Upper lobe of right lung (tissue), 1 donor: ENCODE results near the gene NOL3. TPM values are rescaled to one million over a fixed set of nuclear protein-coding genes. Genes with fewer than 3 reads are reported as not detected.

ENCODE experiments used
- ATAC-seq: fragments of 200-7000 bp; cut with Tn5 transposase; one replicate; pipeline ENCODE4 v1.9.1; 2020; ENCODE audit warnings: mild to moderate bottlenecking, moderate library complexity
- DNase-seq: peaks from one replicate; pipeline ENCODE4 v3.0.0-alpha.2; 2020
- H3K27ac ChIP-seq: fragments of 200-600 bp; one replicate; pipeline ENCODE4 v1.8.0; 2022
- H3K27me3 ChIP-seq: fragments of 200-600 bp; one replicate; pipeline ENCODE4 v1.8.0; 2022; ENCODE audit warnings: mild to moderate bottlenecking
- H3K36me3 ChIP-seq: fragments of 200-600 bp; one replicate; pipeline ENCODE4 v1.8.0; 2022
- H3K4me1 ChIP-seq: fragments of 200-600 bp; one replicate; pipeline ENCODE4 v1.8.0; 2022
- H3K4me3 ChIP-seq: fragments of 200-600 bp; one replicate; pipeline ENCODE4 v1.8.0; 2022; ENCODE audit warnings: mild to moderate bottlenecking
- H3K9me3 ChIP-seq: fragments of 200-600 bp; one replicate; pipeline ENCODE4 v1.8.0; 2022
- CTCF ChIP-seq: fragments of 200-600 bp; IDR thresholded peaks from one replicate; pipeline ENCODE4 v1.8.0; 2022; ENCODE audit warnings: antibody characterized with exemption
- intact Hi-C: fragments of 100-400 bp; cut with DNase I; formaldehyde crosslinking; loops from one replicate; pipeline ENCODE4 v1.11.0; 2022
- total RNA-seq: library from RNA; stranded (reverse); fragmentation: NEBNext Ultra II Directional; extraction: Animal tissue kit (Norgen Biotek cat#: 25700); gene quantifications from one replicate; pipeline ENCODE4 v1.2.1, GENCODE V29; 2021
- donor health status: DM: no; HTN: yes; CAD: no; lungs with severe emphysema.

NOL3 gene
- total RNA-seq, 1 donor from 2014 or later = 59.7 TPM

DNA sequence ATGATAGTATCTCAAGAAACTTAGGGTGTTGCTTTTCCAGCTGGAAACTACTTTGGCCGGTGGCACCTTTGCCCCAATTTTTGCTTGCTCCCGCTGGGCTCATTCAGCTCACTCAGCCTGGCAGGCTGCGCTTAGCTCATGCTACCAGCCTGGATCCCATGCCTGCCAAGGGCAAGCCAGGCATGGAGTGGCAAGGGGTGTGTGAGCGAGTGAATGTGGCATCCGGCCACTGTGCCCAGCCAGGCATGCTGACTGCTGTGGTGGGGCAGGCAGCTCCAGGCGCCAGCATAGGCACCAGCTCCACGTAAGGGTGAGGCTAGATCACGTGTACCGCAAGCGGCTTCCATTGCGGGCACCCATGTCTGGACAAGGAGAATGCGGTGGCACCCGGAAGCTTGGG lies 28.9 kb upstream of the NOL3 start:
- intact Hi-C loops = no loop called here
- DNase-seq (no peak), ATAC-seq (no peak)
- no peaks in the 10 kb centered on the region for H3K4me1 ChIP-seq
- TF ChIP-seq CTCF = no peak
- H3K4me3 ChIP-seq = no peak overlapping the region
- H3K27ac ChIP-seq = no peak overlapping the region
- peaks cover 98% of the 10 kb centered on the region for H3K36me3 ChIP-seq
- no peaks in the 10 kb centered on the region for H3K27me3 ChIP-seq
- H3K9me3 ChIP-seq = no peaks in the 10 kb centered on the region

GRCh38 chr16:67142342-67142741 lies 28.0 kb upstream of the NOL3 start:
- Histone ChIP-seq H3K9me3 (no peaks in the 10 kb centered on the region), H3K4me3 (no peak overlapping the region), H3K27me3 (no peaks in the 10 kb centered on the region), H3K36me3 (peaks cover 99% of the 10 kb centered on the region), H3K27ac (no peak overlapping the region), H3K4me1 (no peaks in the 10 kb centered on the region)
- intact Hi-C loops = no loop called here
- no peak for DNase-seq
- no peak for ATAC-seq
- no peak for TF ChIP-seq CTCF

DNA sequence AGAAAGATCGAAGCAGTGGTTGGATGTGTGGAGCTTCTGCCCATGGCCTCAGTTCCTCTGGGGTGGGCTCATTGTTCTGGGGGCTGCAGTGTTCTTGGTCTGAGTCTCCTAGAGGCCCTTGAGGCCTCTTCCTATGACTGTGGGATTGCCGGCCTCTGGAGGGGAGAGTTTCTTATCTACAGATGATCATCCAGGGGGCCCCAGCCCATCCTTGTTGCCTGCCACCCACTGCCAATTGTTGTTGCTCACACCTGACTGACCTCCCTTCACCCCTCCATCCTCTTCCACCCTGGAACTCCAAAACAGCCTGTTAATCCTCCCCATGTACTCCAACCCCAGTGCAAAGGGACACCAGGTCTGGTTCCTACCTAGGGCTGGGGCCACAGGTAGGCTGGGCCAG lies 25.4 kb upstream of the NOL3 start:
- no peak for TF ChIP-seq CTCF
- Histone ChIP-seq H3K27ac (no peak overlapping the region), H3K36me3 (peaks cover 86% of the 10 kb centered on the region), H3K27me3 (no peaks in the 10 kb centered on the region), H3K9me3 (no peaks in the 10 kb centered on the region), H3K4me1 (no peaks in the 10 kb centered on the region), H3K4me3 (no peak overlapping the region)
- intact Hi-C loops = no loop called here
- DNase-seq (no peak), ATAC-seq (no peak)

DNA sequence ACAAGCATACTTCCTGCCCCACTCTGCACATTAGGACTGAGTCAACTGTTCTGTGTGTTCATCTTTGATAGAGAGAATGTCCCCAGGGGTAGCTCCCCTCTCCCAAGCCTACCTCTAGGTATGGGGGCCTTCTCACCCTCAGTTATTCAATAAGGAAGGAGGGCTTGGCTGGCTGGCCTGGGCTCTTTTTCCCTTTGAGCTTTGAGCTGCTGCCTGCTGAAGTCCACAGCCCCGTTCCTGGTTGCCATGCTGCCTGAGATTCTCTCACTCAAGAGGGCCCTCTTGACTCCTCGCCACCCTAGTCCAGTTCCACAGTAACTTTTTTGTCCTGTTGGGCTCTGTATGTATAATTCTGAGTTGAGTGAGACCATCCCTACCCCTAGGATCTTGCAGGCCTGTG lies 24.6 kb upstream of the NOL3 start:
- peaks cover under 1% of the 10 kb centered on the region for H3K4me1 ChIP-seq
- H3K9me3 ChIP-seq = no peaks in the 10 kb centered on the region
- intact Hi-C loops = no loop called here
- H3K36me3 ChIP-seq = peaks cover 78% of the 10 kb centered on the region
- ATAC-seq (no peak), DNase-seq (no peak)
- TF ChIP-seq CTCF = no peak
- H3K27me3 ChIP-seq = no peaks in the 10 kb centered on the region
- H3K4me3 ChIP-seq = no peak overlapping the region
- no peak overlapping the region for H3K27ac ChIP-seq

GRCh38 chr16:67146523-67147357 lies 23.6 kb upstream of the NOL3 start:
- intact Hi-C loops = no loop called here
- no peak overlapping the region for H3K4me3 ChIP-seq
- no peaks in the 10 kb centered on the region for H3K27me3 ChIP-seq
- H3K27ac ChIP-seq = no peak overlapping the region
- no peak for ATAC-seq
- H3K36me3 ChIP-seq = peaks cover 68% of the 10 kb centered on the region
- H3K9me3 ChIP-seq = no peaks in the 10 kb centered on the region
- peaks cover 7% of the 10 kb centered on the region for H3K4me1 ChIP-seq
- TF ChIP-seq CTCF = no peak
- no peak for DNase-seq
